HTR-8/SVneo (cell line): ENCODE data around the gene DOK1.

Experiments
- DNase-seq: peaks from one replicate; pipeline ENCODE4 v3.0.0; 2011; ENCODE audit warnings: low spot score, mixed read lengths; ENCODE audit not compliant: insufficient read length
- FAIRE-seq: peaks from 2 replicates; lab custom pipeline; 2011; peaks lifted over from hg19 to GRCh38; lab: Jason Lieb, UNC

The DOK1 gene

DNA sequence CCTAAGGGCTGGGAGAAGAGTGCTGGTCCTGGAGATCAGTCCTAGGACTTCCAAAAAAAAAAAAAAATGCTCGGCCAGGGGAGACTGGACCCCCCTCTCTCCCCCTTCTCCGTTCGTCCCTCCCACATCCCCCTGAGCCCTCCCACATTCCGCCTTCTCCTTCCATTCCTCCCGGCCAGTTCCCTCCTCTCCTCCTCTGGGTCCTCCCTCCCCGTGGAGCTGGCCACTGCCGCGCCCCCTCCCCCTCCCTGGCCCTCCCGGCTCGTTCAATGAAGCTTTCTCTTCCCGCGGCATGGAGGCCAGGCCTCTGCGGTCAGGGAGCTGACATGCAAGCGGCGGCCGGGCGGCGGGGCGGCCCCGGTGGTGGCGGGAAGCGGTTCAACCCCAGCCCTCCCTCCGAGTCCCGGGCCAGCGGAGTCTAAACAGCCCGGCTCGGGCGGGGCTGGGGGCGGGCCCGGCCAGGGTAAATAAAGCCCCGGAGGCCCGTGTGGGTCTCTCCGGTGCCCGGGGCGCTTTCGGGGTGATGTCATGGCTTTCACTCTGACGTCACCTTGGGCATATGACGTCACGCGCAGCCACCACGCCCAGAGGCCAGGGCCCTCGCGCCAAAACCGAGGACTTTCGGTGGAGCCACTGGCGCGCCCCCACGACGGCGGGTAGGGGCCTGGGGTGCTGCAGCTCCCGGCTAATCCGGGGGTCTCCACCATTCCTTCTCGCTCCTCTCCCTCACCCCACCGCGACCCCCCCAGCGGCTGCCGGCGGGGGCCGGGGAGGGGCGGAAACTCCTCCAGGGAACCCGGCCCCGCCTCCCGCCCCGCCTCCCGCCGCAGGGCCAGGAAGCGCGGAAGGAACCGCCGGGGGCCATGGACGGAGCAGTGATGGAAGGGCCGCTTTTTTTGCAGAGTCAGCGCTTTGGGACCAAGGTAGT lies at the start of gene DOK1, which contains the start of gene LOXL3:
Gene DOK1 (plus strand): TSS at position 829 of the 928 bp plus-strand sequence. CDS start 35 bp downstream, at position 864.
Gene LOXL3 (minus strand): TSS at position 51 of the 928 bp plus-strand sequence. CDS start 1,308 bp downstream, outside the sequence.
- DNase-seq (peak; percentile 94), FAIRE-seq (peak; percentile 66)

DNA sequence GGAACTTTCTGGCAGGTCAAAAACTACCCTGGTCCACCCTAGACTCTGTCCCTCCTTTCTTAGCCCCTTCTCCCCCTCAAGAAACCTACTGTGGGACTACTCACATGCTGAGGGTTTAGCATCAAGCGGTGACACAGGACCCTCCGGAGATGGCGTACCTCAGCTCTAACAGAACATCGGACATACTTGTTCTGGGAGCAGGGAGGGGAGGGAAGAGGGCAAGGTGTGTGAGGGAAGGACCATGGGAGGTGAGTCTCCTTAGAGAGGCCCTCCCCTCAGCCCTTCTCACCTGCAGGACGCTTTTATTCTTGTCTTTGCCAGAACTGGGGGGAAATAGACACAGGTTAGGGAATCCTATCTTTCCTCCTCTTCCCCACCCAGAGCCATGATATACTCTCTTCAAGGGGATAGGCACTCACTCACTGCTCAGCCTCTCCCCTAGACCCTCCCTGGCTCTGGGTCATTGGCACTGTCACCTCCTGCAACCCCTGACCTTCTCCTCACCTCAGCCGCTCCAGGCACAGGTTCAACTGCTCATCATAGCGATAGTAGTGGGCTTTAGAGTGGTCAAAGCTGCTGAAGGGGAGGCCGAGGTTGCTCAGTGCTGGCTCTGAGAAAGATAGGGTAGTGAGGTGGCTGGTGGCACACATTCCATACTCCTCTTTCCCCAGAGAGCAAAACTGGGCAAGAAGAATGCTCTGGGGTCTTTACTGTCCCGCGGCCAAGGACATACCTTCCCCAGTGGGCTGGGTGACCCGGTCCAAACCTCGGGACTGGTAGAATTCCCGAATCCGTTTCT lies 48.9 kb upstream of the DOK1 start:
- no peak for DNase-seq
- FAIRE-seq: no peak

DNA sequence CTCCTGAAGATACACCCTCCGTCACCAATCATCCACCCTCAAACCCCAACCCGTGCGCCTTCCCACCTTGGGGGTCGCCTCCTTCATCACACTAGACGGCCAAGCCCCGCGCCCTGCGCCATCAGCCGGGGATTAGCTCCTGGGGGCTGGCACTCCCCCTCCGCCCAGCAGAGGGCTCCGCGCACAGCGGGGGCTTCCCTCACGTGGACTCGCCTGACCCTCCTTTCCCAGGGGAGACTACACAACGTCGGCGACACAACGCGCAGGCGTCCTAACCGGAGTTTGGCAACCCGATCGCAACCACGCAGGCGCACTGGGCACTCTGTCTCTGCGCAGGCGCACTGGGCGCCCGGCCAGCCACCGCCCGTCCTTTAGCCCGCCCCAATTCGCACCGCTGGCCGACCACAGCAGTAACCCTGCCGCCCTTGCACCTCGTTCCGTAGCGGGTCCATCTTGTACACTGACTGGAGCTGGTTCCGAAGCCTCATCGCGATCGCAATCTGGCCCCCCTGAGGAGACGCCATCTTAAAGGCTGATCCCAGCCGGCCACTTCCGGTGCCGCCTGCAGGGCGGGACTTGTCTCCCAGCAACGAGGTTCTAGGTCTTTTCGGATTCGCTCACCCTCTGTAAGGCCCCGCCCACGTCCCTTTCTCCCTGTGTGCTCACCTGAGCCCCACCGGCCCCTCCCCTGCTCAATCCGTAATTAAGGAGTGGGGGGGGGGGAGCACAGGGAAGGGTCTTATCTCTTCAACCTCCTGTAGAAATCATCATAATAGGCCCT lies 47.2 kb upstream of the DOK1 start, which contains the start of gene PCGF1:
Gene PCGF1 (minus strand): TSS at position 551 of the 781 bp plus-strand sequence. CDS start 27 bp downstream, at position 524.
- DNase-seq (peak; percentile 98), FAIRE-seq (peak; percentile 93)

DNA sequence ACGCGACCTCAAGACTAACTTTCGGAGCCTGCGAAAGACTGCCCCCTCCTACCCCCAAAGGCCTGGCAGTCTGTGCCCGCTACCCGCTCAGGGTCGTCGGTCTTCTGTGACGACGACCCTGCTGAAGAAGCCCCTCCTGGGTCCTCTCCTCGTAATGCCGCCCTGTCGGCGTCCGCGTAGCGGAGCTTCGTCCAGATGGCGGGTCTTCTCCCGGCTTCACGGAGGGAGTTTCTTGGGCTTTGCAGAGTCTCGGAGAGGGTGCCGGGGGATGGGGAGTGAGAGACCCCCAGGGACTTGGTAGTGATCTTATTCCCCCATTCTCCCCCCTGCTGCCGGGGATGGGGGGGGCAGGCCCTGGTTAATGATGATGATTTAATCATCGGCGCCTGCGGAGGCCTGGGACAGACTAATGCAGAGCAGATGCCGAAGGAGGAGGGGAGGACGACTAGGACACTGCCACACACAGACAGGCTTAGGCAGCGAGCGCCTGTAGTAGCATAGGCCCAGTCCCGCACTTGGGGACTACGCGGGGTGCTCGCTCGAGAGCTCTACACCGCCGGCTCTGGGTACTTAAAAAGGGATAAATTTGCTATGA lies 46.5 kb upstream of the DOK1 start:
- DNase-seq (no peak), FAIRE-seq (no peak)

DNA sequence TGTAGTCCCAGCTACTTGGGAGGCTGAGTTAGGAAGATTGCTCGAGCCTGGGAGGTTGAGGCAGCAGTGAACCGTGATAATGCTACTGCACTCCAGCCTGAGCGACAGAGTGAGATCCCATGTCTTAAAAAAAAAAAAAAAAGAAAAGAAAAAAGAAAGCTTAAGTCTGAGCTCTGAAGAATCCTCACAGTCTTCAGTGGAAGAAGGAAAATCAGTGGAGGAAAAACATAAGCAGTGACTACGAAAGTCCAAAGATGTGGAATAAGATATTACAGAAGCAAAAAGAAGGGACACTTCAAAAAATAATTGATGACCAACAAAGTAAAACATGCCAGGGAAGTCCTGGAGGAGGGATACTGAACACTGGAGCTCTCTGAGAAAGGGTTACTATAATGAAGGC lies 44.2 kb upstream of the DOK1 start:
- FAIRE-seq: no peak

DNA sequence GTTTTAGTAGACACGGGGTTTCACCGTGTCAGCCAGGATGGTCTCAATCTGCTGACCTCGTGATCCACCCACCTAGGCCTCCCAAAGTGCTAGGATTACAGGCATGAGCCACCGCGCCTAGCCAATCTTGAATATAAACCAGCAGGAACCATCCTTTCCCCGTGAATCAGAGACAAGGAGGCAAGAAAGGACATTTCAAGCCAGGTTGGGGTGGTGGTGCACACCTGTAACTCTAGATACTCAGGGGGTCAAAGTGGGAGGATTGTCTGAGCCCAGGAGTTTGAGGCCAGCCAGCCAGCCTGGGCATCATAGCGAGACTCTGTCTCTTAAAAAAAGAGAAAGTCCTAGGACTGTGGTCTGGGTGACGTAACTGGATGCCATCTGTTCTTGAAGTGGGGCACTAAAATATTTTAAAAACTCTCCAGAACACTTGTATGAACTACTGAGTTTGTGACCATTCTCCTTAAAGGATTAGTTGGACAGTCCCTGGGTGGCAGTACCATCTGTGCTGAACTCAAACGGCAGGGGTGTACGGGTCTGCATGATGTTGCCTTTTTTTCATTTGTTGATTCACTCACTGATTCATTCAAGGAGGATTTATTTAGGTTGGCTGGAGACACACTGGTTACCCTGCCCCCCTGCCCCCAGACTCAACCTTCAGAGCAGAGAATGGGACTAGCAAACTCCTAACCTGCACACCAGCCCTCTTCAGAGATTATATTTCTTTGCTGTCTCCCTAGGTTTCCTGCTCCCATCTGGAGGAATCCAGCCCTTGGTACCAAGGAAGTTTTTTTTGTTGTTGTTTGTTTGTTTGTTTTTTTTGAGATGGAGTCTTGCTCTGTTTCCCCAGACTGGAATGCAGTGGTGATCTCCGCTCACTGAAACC lies 43.2 kb upstream of the DOK1 start:
- no peak for FAIRE-seq
- no peak for DNase-seq

More for the DNA sequence above, 44.2 kb upstream of the DOK1 start:
- no peak for DNase-seq

DNA sequence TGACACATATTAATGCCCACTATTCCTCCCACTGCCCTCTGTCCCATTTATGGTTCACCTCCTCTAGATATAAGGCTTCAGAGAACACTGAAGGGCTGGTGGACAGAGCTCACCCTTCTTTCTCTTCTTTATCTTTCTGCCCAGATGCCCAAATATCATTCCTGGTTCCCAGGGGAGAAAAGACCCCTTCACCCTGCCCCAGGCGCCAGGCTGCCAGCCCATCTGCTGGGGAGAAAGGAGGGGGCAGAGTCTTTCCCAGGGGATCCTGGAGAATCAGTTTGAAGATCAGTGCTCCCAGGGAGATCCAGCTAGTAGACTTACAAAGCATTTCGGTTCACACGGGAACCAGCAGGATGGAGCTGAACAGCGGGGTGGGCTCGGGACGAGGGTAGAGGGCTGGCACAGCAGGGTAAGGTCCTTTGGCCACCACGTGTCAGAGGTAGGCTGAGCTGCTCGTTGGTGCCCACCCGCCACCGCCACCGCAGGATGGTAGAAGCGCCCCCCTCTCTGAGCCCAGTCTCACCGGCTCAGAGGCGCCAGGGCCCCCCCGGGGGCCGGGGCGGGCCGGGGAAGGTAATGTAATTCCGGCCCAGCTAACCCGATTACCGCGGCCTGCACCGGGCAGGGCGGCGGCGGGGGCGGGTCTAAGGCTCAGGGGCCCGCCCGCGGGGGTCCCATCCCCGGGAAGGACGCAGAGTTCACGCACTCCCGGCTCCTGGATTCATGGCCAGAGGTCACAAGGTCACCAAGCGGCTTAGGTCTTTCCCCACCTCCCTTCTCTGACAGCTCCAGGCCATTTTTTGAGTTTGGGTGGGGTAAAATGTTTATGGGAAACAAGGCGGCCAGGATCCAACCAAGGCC lies 41.5 kb upstream of the DOK1 start:
- FAIRE-seq (no peak), DNase-seq (no peak)

DNA sequence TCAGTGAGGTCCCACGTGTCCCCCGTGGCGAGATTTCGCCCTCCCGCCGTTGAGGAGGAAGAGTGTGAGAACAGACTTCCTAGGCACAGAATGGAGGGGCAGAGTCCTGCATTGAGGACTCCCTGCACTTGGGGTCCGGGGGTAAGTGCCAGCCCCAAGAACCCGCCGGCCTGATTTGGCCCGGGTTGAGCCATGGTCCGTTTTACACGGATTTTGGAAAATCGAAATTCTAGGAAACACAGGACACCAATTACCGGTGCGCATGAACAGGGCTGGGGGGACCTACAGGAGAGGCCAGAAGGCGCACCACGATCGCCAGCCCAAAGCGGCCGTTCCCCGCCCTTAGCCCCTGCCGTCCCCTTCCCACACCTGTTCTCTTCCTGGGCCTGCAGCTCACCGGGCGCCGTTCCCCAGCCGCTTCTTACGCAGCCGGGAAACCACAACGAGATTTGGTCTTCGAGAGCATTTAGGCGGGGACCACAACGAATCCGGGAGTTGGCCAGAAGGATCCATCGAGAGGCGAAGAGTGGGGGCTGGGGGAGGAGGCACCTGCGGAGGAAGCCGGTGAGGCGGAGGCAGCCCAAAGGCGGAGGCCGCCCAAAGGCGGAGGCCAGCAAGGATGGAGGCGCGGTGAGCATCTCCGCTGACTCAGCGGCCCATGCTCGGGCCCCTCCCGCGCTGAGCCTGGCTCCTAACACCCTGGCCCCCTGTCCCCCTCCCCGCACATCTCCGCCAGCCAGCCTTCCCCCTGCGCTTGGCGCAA lies 40.7 kb upstream of the DOK1 start:
- DNase-seq (no peak), FAIRE-seq (no peak)

DNA sequence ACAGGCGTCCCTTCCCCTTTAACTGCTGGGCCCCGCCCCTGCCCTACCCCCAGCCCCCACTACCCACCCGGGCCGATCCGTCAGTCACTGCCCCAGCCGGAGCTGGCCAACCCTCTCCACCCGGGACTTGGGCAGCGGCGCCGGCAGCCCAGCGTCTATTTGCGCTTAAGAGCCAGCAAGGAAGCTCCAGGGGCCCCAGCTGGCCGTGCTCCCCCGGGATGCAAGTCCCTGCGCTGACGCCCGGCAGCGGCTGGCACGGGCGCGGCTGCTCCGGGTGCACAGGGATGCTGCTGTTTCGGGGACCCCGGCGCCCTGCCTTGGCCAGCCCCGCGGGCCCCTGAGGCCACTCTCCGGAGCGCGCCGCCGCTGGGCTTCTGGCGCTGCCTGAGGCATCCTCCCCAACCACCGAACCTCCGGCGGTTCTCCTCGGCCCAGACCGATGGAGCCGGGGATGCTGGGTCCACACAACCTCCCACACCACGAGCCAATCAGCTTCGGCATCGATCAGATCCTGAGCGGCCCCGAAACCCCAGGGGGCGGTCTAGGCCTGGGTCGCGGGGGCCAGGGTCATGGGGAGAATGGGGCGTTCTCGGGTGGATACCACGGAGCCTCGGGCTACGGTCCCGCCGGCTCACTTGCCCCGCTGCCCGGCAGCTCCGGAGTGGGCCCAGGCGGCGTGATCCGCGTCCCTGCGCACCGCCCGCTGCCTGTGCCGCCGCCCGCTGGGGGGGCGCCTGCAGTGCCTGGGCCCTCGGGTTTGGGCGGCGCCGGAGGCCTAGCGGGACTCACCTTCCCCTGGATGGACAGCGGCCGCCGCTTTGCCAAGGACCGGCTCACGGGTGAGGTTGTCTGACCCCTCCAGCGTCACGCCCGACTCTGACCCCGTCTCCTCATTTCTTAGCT lies 39.9 kb upstream of the DOK1 start, which contains the start of gene TLX2:
Gene TLX2 (plus strand): TSS at position 83 of the 903 bp plus-strand sequence. CDS start 357 bp downstream, at position 440.
- peak; percentile 90 for FAIRE-seq

DNA sequence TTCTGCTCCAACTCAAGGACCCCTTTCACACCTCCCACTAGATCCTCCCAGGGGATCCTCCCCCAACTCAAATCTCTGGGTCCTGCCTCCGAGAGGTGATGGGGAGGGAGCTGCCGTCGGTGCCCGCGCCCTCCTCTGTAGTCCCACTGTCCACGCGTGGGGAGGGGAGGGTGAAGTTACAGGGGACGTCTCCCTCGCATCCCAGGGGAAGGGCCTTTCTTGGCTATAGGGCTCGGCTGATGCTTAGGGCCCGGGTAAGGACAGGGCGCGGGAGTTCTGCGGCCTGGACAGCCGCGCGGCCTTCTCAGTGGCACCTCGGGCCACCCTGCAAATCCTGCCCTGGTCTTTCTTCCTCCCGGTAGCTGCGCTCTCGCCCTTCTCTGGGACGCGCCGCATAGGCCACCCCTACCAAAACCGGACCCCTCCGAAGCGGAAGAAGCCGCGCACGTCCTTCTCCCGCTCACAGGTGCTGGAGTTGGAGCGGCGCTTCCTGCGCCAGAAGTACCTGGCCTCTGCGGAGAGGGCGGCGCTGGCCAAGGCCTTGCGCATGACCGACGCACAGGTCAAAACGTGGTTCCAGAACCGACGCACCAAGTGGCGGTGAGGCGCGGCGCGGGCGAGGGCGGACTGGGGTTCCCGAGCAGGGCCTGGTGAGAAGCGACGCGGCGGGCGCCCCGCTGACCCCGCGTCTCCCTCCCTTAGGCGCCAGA lies 39.1 kb upstream of the DOK1 start:
- no peak for DNase-seq
- FAIRE-seq: no peak

More for the DNA sequence above, 39.9 kb upstream of the DOK1 start, which contains the start of gene TLX2:
- DNase-seq: peak; percentile 79

DNA sequence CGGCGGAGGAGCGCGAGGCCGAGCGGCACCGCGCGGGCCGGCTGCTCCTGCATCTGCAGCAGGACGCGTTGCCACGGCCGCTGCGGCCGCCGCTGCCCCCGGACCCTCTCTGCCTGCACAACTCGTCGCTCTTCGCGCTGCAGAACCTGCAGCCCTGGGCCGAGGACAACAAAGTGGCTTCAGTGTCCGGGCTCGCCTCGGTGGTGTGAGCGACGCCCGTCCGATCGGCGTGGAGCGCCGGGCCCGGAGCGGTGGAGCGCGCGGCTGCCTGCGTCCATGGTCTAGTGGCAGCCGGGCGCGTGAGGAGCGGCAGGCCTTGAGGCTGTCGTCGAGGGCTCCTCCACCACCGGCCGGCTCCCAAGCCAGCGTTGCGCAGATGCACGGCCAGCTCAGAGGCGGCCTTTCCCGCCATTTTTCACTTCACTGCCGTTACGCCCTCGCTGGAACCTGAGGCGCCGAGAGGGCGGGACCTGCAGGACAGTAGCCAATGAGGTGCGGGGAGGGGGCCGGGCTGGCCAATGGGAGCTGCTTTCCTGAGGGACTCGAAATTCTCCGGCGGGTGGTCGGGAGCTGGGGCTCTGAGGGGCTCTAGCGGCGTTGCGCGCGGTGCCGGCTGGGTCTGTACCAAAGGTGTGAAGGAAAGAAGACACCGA lies 38.4 kb upstream of the DOK1 start:
- DNase-seq (no peak), FAIRE-seq (no peak)

DNA sequence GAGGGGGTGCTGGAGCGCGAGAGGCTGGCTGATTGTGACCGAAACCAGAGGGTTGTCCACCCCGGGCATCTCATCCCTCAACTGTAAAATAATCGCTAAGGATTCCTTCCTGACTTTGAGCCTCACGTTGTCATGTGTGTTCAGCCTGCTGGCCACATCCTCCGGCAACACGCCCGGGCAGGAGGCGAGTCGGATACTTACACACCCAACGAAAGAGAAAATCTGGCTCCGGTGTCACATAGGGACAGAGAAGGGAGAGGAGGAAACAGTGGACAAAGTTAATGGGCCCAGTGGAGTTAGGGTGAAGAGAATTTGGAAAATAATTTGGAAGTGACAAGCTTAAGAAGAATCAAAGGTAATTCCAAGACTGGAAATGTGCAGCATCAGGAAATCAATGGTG lies 37.9 kb upstream of the DOK1 start:
- no peak for FAIRE-seq

DNA sequence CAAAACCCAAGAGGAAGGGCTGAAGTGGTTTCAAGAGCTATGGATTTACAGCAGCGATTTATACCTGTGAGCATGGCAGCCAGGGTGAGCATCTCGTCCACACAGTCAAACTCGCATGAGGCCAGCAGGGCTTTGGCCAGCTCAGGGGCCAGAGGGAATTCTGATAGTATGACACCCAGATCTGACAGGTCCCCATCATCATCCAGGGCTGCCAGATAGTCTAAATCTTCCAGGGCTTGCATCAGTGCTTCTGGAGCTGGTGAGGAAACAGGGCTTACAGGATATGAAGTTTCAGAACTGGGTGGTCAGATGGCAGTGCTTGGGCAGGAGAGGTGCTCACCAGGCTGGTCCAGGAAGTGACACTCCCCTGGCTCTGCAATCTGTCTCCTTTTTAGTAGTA lies 32.0 kb upstream of the DOK1 start:
- DNase-seq: no peak

More for the DNA sequence above, 37.9 kb upstream of the DOK1 start:
- no peak for DNase-seq

DNA sequence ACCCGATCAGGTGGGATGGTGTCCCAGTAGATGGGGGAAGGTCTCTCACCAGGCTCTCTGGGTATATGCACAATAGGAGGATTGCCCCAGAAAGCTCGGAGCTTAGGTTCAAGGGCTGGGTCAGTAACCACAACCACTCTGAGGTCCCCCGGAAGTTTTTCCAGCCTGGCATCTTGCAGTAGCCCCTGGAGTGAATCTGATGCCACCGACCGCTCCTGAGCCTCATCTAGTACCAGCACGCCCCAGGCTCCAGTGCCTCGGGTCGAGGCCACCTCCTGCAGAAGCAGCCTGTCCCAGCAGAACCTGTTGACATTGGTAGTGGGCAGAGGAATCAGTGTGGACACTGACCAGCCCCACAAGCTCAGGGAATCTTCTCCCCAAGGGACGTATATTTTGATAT lies 30.5 kb upstream of the DOK1 start:
- FAIRE-seq (no peak), DNase-seq (no peak)

More for the DNA sequence above, 32.0 kb upstream of the DOK1 start:
- no peak for FAIRE-seq
